Measurements from ENCODE around the gene CFI. TPM values are rescaled to one million over a fixed set of nuclear protein-coding genes. Genes with fewer than 3 reads are reported as not detected.
"Not testable (repeated sequence)": the region's sequence is repeated elsewhere in the genome, so short reads cannot be mapped to it uniquely, and the experiment has no call there.

The CFI gene
- total RNA-seq, 1 donor from 2014 or later: 13.0 TPM

GRCh38 chr4:109798866-109799265 lies 2.9 kb downstream of the CFI start:
- DNase-seq (ENCODE audit: low spot score): no peak

GRCh38 chr4:109795059-109795458 lies 6.7 kb downstream of the CFI start:
- no peak for DNase-seq (ENCODE audit: low spot score)

GRCh38 chr4:109787807-109788206 lies 14.0 kb downstream of the CFI start:
- DNase-seq (ENCODE audit: low spot score): no peak

- DNase-seq (ENCODE audit: low spot score): no peak
These were observed 15.0 kb downstream of the CFI start for GRCh38 chr4:109786846-109787245.

- DNase-seq (ENCODE audit: low spot score): not testable (repeated sequence)
These were observed 19.7 kb downstream of the CFI start for GRCh38 chr4:109782092-109782491.

GRCh38 chr4:109764789-109765402 lies 36.9 kb downstream of the CFI start:
- peak; percentile 74 for DNase-seq (ENCODE audit: low spot score)

- DNase-seq (ENCODE audit: low spot score): no peak
These were observed 37.4 kb downstream of the CFI start for GRCh38 chr4:109764376-109764775.

- peak; percentile 15 for DNase-seq (ENCODE audit: low spot score)
These were observed 41.1 kb downstream of the CFI start for GRCh38 chr4:109760682-109761081.

GRCh38 chr4:109755656-109756055 lies 46.1 kb downstream of the CFI start:
- no peak for DNase-seq (ENCODE audit: low spot score)

- DNase-seq (ENCODE audit: low spot score): no peak
These were observed 47.5 kb downstream of the CFI start for GRCh38 chr4:109754093-109754857.

GRCh38 chr4:109752525-109752924 lies 49.3 kb downstream of the CFI start:
- DNase-seq (ENCODE audit: low spot score): no peak

GRCh38 chr4:109751852-109752251 lies 49.9 kb downstream of the CFI start:
- DNase-seq (ENCODE audit: low spot score): no peak

- DNase-seq (ENCODE audit: low spot score): no peak
These were observed 51.1 kb downstream of the CFI start for GRCh38 chr4:109750652-109751244.

GRCh38 chr4:109749388-109750082 lies 52.3 kb downstream of the CFI start:
- DNase-seq (ENCODE audit: low spot score): no peak

- no peak for DNase-seq (ENCODE audit: low spot score)
These were observed 53.7 kb downstream of the CFI start for GRCh38 chr4:109748114-109748513.

- no peak for DNase-seq (ENCODE audit: low spot score)
These were observed 55.1 kb downstream of the CFI start for GRCh38 chr4:109746728-109747127.

GRCh38 chr4:109745830-109746229 lies 56.0 kb downstream of the CFI start:
- no peak for DNase-seq (ENCODE audit: low spot score)

- DNase-seq (ENCODE audit: low spot score): no peak
These were observed 62.3 kb downstream of the CFI start for GRCh38 chr4:109739547-109739946.

GRCh38 chr4:109738104-109738872 lies 63.5 kb downstream of the CFI start:
- DNase-seq (ENCODE audit: low spot score): no peak

- peak; percentile 59 for DNase-seq (ENCODE audit: low spot score)
These were observed 66.0 kb downstream of the CFI start for GRCh38 chr4:109735566-109736365.

GRCh38 chr4:109733728-109734127 lies 68.1 kb downstream of the CFI start:
- no peak for DNase-seq (ENCODE audit: low spot score)

Data from umbilical cord (tissue), 2 donors.